Measurements from ENCODE around the gene NCKAP5.
"Not testable (repeated sequence)": the region's sequence is repeated elsewhere in the genome, so short reads cannot be mapped to it uniquely, and the experiment has no call there.

Gene NCKAP5

GRCh38 chr2:133519677-133520076, 48.6 kb downstream of the NCKAP5 start:
- not testable (repeated sequence) for DNase-seq

DNA sequence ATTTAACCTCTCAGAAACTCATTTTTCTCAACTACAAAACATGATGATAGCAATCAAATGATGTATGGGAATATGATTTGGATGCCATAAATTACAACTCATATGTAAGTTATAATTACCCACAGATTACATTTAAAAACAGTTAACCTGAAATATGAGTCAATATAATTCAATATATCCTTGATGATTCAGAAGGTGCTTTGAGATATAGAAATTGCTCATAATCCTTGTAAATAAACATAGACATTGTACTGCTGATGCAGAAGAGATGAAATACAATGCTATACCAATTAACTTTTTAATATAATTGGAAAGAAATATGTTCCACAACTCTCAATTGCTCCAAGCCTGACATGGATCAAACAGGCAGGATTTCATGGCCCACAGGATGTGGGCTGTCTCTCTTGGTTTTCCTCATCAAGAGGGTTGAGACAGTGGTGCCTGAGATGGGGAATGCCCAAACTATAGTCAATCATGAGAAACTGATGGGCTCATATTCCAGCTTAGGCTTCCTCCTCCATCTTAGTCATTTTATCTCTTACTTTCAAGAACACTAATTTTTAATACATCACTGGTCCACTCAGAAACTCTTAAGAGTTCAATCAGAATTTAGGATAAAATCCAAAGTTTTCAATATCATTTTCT, 49.4 kb downstream of the NCKAP5 start:
- DNase-seq, result no peak

DNA sequence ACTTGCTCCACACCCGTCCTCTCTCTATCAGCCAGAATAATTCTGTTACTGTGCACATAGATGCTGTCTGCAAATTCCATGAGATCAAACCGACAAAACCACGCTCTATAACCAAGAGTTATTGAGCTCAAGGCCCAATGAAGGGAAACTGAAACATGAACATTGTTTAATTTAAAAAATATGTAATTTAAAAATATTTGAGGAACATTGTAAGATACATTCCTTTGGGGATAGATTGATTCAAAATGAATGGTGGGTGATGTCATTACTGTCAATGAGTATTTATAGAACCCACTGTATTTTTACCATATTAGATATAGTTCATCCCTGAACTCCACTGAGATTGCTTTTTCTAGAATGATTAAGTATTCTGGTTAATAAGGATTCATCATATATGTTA, 50.4 kb downstream of the NCKAP5 start:
- DNase-seq, result no peak

GRCh38 chr2:133516405-133517026, 51.7 kb downstream of the NCKAP5 start:
- no peak for DNase-seq

- no peak for DNase-seq
Observed at GRCh38 chr2:133515271-133515670, 53.0 kb downstream of the NCKAP5 start.

- DNase-seq, result no peak
Observed at GRCh38 chr2:133513893-133514292, 54.4 kb downstream of the NCKAP5 start.

GRCh38 chr2:133512121-133512520, 56.1 kb downstream of the NCKAP5 start:
- DNase-seq, result no peak

GRCh38 chr2:133511679-133512078, 56.6 kb downstream of the NCKAP5 start:
- no peak for DNase-seq

- DNase-seq, result no peak
Observed at GRCh38 chr2:133509777-133510176, 58.5 kb downstream of the NCKAP5 start.

- DNase-seq, result no peak
Observed at GRCh38 chr2:133508546-133509165, 59.6 kb downstream of the NCKAP5 start.

DNA sequence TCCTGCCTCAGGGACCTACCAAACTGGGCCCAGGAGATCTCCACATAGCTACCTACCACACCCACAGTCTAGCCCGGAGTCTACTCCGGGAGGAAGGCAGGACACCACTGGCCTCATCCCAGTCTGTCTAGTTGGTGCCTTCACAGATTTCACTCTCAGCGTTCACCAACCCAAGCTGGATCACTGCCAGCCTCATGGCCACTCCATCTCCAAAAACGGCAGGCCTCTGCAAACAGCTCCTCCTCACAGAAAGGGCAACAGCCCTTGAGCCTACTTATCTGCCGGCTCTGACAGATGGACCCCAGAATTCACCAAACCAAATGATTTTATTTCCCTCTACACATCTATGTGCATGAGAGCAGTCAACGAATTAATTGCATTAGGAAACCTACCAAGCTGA, 61.3 kb downstream of the NCKAP5 start:
- no peak for DNase-seq

- DNase-seq, result no peak
Observed at GRCh38 chr2:133504566-133505505, 63.4 kb downstream of the NCKAP5 start.

GRCh38 chr2:133503927-133504326, 64.3 kb downstream of the NCKAP5 start:
- no peak for DNase-seq

DNA sequence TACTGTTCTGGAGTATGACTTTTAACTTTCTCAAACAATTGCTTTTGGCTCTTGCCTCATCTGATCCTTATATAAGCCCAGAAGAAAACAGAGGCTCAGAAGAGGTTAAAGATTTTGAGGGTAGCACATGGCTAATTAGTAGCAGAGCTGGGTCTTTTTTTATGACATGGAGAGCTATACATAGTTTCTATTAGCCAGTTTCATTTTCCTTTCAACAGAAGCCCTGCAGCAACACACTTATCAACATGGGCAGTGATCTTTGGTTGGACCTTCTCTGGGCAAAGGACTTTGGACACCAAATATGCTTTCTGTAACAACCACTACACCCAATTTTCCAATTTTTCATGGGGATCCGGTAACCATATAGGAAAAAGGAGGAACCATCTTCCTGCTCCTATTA, 64.9 kb downstream of the NCKAP5 start:
- DNase-seq, result no peak

DNA sequence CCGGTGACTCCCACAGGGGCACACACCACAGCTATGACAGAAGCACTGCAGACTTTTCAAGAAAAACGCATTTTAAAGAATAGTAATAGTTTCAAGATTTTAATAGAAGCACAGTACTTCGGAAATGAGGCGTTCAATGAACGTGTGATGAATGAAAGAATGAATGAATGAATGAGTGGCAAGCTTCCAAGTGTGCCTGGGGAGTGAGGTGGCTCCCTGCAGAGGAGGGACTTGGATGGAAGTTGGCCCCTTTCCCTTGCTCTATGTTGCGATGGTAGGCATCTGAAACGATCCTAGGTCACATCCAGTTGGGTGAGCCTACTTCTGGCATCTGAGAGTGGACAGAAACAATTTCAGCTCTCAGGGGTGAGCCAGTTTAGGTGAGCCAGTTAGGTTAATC, 65.6 kb downstream of the NCKAP5 start:
- DNase-seq, result no peak

GRCh38 chr2:133500917-133501316, 67.3 kb downstream of the NCKAP5 start:
- DNase-seq, result no peak

- DNase-seq, result no peak
Observed at GRCh38 chr2:133498662-133499585, 69.3 kb downstream of the NCKAP5 start.

GRCh38 chr2:133497951-133498565, 70.2 kb downstream of the NCKAP5 start:
- no peak for DNase-seq

DNA sequence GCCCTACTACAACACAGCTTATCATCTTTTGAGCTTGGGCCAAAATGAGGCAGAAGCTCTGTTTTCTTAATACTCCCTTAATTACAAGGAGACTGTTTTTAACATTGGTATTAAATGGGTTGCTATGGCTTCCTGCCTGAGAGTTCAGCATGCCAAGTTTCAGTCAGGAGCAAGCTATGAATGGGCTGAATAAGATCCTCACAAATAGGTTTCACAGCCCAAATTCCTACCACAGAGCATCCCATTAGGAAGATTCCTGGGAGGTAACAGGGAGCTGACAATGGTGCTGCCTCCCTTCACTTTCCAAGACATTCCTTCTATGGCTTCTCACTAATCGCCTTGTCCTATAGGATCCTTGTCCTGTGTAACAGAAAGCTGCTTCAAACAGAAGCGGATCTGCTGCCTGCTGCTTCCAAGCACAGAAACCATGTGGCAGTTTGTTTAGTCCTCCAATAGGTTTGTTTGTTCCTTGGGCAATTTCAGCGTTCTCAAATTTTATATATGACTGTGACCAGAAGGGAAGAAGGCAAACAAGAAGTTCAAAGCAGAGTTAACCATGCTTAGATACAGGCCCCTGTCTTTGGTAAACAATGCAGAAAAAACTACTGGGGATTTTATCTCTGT, 70.9 kb downstream of the NCKAP5 start:
- no peak for DNase-seq

GRCh38 chr2:133496501-133497269, 71.6 kb downstream of the NCKAP5 start:
- no peak for DNase-seq

All from NCI-H2107 (cell line).